ENCODE data around the gene ZBED1. TPM values are rescaled to one million over a fixed set of nuclear protein-coding genes. Genes with fewer than 3 reads are reported as not detected.
A peak's percentile ranks its signal among the peaks of the same experiment; 100 is the strongest.
"Not testable (repeated sequence)": the region's sequence is repeated elsewhere in the genome, so short reads cannot be mapped to it uniquely, and the experiment has no call there.

Gene ZBED1
- total RNA-seq, result 32.1 and 40.3 TPM in 2 replicates

GRCh38 chrX:2500803-2501558, at the start of gene ZBED1, which contains the start of gene DHRSX:
Gene ZBED1, minus strand, starts transcription at chrX:2500976. Its CDS starts 10,257 bp downstream, at chrX:2490719.
Gene DHRSX, minus strand, starts transcription at chrX:2500976. Its CDS starts 51 bp downstream, at chrX:2500925.
- peak in 1 of 2 donors; percentile 43 for DNase-seq (ENCODE audit: low read depth in 2 of 2)

GRCh38 chrX:2549876-2550275, 49.1 kb upstream of the ZBED1 start:
- DNase-seq (ENCODE audit: low read depth in 2 of 2), result no peak

- DNase-seq (ENCODE audit: low read depth in 2 of 2), result no peak
Observed at GRCh38 chrX:2548711-2549423, 48.1 kb upstream of the ZBED1 start.

- no peak for DNase-seq (ENCODE audit: low read depth in 2 of 2)
Observed at GRCh38 chrX:2547736-2548135, 47.0 kb upstream of the ZBED1 start.

GRCh38 chrX:2546496-2546895, 45.7 kb upstream of the ZBED1 start:
- DNase-seq (ENCODE audit: low read depth in 2 of 2), result no peak

GRCh38 chrX:2545144-2545543, 44.4 kb upstream of the ZBED1 start:
- no peak for DNase-seq (ENCODE audit: low read depth in 2 of 2)

- no peak for DNase-seq (ENCODE audit: low read depth in 2 of 2)
Observed at GRCh38 chrX:2542826-2543521, 42.2 kb upstream of the ZBED1 start.

- DNase-seq (ENCODE audit: low read depth in 2 of 2), result no peak
Observed at GRCh38 chrX:2541603-2542002, 40.8 kb upstream of the ZBED1 start.

- no peak for DNase-seq (ENCODE audit: low read depth in 2 of 2)
Observed at GRCh38 chrX:2540426-2540947, 39.7 kb upstream of the ZBED1 start.

- DNase-seq (ENCODE audit: low read depth in 2 of 2), result no peak
Observed at GRCh38 chrX:2539586-2539985, 38.8 kb upstream of the ZBED1 start.

GRCh38 chrX:2538031-2538757, 37.4 kb upstream of the ZBED1 start:
- DNase-seq (ENCODE audit: low read depth in 2 of 2), result no peak

- no peak for DNase-seq (ENCODE audit: low read depth in 2 of 2)
Observed at GRCh38 chrX:2536974-2537373, 36.2 kb upstream of the ZBED1 start.

- no peak for DNase-seq (ENCODE audit: low read depth in 2 of 2)
Observed at GRCh38 chrX:2536141-2536540, 35.4 kb upstream of the ZBED1 start.

GRCh38 chrX:2534261-2535021, 33.7 kb upstream of the ZBED1 start:
- not testable (repeated sequence) for DNase-seq (ENCODE audit: low read depth in 2 of 2)

- DNase-seq (ENCODE audit: low read depth in 2 of 2), result no peak
Observed at GRCh38 chrX:2533424-2533823, 32.6 kb upstream of the ZBED1 start.

GRCh38 chrX:2526390-2526789, 25.6 kb upstream of the ZBED1 start:
- DNase-seq (ENCODE audit: low read depth in 2 of 2), result no peak

- no peak for DNase-seq (ENCODE audit: low read depth in 2 of 2)
Observed at GRCh38 chrX:2523911-2524310, 23.1 kb upstream of the ZBED1 start.

GRCh38 chrX:2521927-2522386, 21.2 kb upstream of the ZBED1 start:
- DNase-seq (ENCODE audit: low read depth in 2 of 2), result no peak

- no peak for DNase-seq (ENCODE audit: low read depth in 2 of 2)
Observed at GRCh38 chrX:2521092-2521926, 20.5 kb upstream of the ZBED1 start.

GRCh38 chrX:2520539-2520938, 19.8 kb upstream of the ZBED1 start:
- DNase-seq (ENCODE audit: low read depth in 2 of 2), result no peak

All from dermis microvascular lymphatic vessel endothelial cell (primary cell).